Measurements from ENCODE around the gene ARHGAP44.

DNA sequence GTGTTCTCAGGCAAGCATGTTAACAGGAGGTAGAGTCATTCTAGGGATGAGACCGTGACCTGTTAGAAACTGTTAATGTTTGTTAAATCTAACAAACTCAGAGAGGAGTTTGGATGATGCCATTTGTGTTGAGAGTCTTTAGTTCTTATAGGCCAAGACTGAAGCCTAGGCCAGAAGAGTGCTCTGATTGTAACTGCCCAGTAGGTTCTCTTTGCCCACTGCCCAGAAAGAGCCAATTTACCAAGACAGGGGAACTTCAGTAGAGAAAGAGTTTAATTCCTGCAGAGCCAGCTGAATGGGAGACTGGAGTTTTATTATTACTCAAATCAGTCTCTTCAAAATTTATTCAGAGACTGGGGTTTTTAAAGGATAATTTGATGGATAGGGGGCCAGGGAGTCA, 42.5 kb downstream of the ARHGAP44 start:
- TF ChIP-seq, protein P1, sequence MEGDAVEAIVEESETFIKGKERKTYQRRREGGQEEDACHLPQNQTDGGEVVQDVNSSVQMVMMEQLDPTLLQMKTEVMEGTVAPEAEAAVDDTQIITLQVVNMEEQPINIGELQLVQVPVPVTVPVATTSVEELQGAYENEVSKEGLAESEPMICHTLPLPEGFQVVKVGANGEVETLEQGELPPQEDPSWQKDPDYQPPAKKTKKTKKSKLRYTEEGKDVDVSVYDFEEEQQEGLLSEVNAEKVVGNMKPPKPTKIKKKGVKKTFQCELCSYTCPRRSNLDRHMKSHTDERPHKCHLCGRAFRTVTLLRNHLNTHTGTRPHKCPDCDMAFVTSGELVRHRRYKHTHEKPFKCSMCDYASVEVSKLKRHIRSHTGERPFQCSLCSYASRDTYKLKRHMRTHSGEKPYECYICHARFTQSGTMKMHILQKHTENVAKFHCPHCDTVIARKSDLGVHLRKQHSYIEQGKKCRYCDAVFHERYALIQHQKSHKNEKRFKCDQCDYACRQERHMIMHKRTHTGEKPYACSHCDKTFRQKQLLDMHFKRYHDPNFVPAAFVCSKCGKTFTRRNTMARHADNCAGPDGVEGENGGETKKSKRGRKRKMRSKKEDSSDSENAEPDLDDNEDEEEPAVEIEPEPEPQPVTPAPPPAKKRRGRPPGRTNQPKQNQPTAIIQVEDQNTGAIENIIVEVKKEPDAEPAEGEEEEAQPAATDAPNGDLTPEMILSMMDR (IDR thresholded peaks at IDR 0.05) = no peak
- TF ChIP-seq EZH2 (IDR thresholded peaks at IDR 0.05; ENCODE audit: borderline replicate concordance, insufficient read depth, low read depth, low read length, poor library complexity, severe bottlenecking) = no peak

Measured in B cell (primary cell).